Measurements from ENCODE around the gene ROBO1. TPM values are rescaled to one million over a fixed set of nuclear protein-coding genes. Genes with fewer than 3 reads are reported as not detected.

Gene ROBO1
- total RNA-seq, 2 donors from 2014 or later = 13.6 to 18.7 TPM

GRCh38 chr3:79160421-79160820, 607.4 kb downstream of the ROBO1 start:
- intact Hi-C loops (cut with DNase I) = no loop called here
- DNase-seq (no peak), ATAC-seq (no peak)

DNA sequence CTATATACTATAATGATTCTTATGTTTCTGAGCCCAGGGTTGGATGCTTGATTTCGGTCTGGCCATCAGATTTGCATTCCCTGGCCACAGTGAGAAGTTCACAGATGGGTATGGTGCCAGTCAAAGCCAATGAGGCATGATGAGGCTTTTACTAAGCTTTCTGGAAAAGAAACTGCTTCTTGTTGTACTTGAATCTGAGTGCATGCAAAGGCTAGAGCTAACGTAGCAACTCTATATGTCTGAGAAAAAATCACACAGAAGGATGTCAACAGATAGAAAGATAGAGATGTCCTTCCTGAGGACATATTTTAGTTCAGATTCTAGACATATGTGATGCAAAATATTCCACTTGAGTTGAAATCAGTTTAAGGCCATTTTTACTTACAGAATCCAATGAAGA, 608.1 kb downstream of the ROBO1 start:
- intact Hi-C loops (cut with DNase I) = no loop called here
- DNase-seq = no peak
- no peak for ATAC-seq

- DNase-seq (no peak), ATAC-seq (no peak)
- intact Hi-C loops (cut with DNase I) = no loop called here
These were observed 610.6 kb downstream of the ROBO1 start for GRCh38 chr3:79157191-79157590.

- DNase-seq (no peak), ATAC-seq (no peak)
- intact Hi-C loops (cut with DNase I) = no loop called here
These were observed 612.9 kb downstream of the ROBO1 start for GRCh38 chr3:79154865-79155264.

DNA sequence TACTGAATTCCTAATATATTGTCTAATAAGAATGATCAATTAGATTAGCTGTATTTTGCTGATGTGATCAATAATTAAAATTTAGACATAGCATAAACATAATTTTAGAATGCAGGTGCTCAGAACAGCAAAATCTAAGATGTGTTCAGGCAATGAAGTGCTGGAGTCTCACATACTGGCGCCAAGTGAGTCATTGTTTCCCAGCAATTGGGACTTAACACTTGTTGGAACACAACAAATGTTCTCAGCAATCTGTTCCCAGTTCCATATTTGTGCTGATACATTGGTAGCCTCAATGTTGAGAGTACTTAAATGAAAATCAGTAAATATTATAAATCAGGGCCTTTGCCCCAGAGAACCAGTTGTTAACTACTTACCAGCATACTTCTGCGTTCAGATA, 619.0 kb downstream of the ROBO1 start:
- no peak for ATAC-seq
- intact Hi-C loops (cut with DNase I) = no loop called here
- DNase-seq = no peak

DNA sequence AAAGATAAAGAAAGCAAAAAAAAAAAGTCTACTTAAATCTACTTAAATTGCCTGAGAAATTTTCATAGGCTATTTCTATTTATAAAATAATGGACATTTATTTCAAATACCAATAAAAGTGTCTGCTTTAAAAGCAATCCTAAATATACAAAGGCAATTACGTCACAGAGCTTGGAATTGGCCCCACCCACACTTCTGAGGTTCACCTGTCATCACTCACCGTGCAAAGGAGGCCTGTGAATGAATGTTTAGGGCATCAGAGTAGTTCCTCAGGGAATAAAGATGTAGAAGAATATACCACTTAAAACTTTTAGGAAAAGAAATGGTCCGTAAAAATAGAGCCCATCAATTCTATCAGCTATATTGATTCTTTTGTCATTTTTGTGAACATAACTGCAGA, 621.8 kb downstream of the ROBO1 start:
- no peak for ATAC-seq
- DNase-seq = no peak
- intact Hi-C loops (cut with DNase I) = no loop called here

GRCh38 chr3:79140708-79141107, 627.1 kb downstream of the ROBO1 start:
- DNase-seq (no peak), ATAC-seq (no peak)
- intact Hi-C loops (cut with DNase I) = no loop called here

GRCh38 chr3:79139395-79140068, 628.3 kb downstream of the ROBO1 start:
- DNase-seq (no peak), ATAC-seq (no peak)
- intact Hi-C loops (cut with DNase I) = no loop called here

- DNase-seq (no peak), ATAC-seq (no peak)
- intact Hi-C loops (cut with DNase I) = no loop called here
These were observed 642.3 kb downstream of the ROBO1 start for GRCh38 chr3:79125313-79125984.

GRCh38 chr3:79115458-79115857, 652.3 kb downstream of the ROBO1 start:
- intact Hi-C loops (cut with DNase I) = no loop called here
- ATAC-seq (no peak), DNase-seq (no peak)

DNA sequence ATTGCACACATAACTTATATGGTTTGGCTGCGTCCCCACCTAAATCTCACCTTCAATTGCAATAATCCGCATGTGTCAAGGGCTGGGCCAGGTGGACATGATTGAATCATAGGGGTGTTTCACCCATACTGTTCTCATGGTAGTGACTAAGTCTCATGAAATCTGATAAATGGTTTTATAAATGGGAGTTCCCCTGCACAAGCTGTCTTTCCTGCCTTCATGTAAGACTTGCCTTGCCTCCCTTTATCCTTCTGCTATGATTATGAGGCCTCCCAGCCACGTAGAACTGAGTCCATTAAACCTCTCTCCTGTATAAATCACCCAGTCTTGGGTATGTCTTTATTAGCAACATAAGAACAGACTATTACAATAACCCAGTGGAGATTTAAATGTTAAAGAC, 653.9 kb downstream of the ROBO1 start:
- no peak for DNase-seq
- ATAC-seq = no peak
- intact Hi-C loops (cut with DNase I) = no loop called here

GRCh38 chr3:79111375-79112052, 656.3 kb downstream of the ROBO1 start:
- DNase-seq = no peak
- intact Hi-C loops (cut with DNase I) = no loop called here
- no peak for ATAC-seq

DNA sequence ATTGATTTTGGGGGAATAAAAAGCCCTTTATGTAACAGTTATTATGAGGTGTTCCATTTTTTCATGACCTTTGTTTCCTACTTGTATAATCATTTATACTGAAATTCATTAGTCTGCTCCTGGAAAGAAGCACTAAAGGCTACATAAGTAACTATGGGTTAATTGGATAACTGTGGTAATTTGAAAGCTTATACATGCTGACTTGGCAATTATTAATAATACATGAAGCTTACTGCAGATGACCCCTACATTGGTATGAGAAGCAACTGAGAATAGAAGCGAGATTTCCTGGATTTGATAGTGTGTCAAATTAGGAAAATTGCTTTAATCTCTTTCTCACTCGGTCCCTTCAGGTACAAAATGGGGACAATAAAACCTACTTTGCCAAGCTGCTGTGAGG, 658.0 kb downstream of the ROBO1 start:
- DNase-seq (no peak), ATAC-seq (no peak)
- intact Hi-C loops (cut with DNase I) = no loop called here

DNA sequence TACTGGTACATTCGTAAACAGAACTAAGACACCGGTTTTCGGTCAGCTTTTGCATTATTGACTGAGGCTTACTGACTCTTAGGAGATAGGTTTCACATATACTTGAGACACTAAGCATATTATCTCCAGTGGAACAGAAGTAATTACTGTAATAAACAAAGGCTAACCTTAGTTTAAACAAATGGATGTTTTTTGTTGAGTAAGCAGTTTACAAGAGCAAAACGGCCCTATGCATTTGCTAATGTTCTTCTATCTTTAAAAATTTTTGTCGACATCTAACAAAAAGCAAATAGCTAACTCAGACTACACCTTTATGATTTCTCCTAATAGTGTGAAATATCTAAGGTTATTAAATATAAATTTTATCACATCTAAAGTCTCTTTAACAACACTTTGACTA, 664.5 kb downstream of the ROBO1 start:
- intact Hi-C loops (cut with DNase I) = no loop called here
- ATAC-seq (no peak), DNase-seq (no peak)

DNA sequence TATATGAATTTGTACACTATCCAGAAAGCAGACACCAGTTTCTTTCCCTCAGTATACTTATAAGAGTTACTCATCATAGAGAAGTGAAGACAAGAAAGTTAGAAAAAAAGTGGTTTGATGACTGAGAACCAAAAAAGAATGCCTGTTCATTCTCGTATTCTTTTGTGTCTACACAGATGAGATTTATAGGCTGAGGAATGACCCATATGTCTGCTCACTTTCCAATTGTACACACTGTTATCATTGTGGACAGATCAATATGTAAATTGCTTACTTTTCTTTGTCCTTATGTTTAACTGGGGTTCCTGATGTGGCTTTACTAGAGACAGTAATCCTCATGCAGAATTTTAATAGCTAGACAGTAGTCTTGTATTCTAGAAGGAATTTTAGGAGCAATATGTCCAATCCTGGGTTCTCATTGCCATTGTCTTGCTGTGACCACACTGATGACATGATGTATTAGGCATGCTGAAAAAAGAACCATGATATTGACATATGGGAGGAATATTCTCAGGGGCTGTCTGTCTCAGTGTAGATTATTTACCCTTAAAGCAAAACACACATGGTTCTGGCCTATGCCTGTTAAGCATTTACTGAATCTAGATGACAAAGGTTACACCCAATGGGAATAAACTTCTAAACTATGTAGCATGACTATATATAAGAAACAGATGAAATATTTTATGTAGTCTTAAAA, 669.7 kb downstream of the ROBO1 start:
- ATAC-seq (no peak), DNase-seq (no peak)
- intact Hi-C loops (cut with DNase I) = no loop called here

- ATAC-seq (no peak), DNase-seq (no peak)
- intact Hi-C loops (cut with DNase I) = no loop called here
These were observed 673.1 kb downstream of the ROBO1 start for GRCh38 chr3:79094654-79095053.

DNA sequence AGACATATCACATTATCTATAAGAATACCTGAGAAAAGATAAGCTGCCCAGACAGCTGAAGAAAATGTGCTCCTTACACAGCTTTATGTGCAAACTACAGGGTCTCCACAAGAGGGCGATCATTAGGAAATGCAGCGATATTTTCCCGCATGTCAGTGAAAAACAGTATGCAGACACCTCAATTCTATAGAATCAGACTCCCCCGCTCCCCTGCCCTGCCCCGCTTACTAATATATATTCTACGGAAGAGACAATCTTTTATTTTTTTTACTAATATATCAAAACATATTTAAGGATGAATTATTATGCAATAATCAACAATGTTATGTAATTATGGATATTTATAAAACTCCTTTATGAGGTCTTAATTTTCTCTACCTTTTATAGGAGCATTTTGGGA, 681.3 kb downstream of the ROBO1 start:
- ATAC-seq = peak in 1 of 2 donors; percentile 19

DNA sequence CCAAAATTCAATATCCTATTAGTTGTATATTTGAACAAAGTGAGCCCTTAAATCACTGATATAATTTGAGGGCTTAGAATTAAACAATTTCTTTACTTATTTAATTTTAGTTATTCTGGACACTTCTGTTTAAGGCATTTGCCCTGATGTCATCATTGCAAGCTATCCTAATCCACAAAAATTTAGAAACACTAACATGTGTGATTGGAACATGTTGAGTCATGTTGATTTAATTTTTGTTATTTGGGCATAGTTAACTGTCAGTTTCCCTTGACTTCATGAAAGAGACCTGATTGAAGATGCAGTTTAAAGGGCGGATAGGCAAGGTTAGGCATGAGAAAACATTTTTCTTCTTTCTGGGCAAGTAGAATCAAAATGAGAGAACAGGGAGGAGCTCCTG, 682.6 kb downstream of the ROBO1 start:
- intact Hi-C loops (cut with DNase I) = loop anchor here (5.0 to 10.0 kb wide), 3 partner anchors 270 to 420 kb away; no protein-coding TSS in a partner anchor

More for the DNA sequence above, 681.3 kb downstream of the ROBO1 start:
- peak; percentile 22 for DNase-seq
- intact Hi-C loops (cut with DNase I) = loop anchor here (2.0 to 10.0 kb wide), 4 partner anchors 268 to 418 kb away; no protein-coding TSS in a partner anchor

DNA sequence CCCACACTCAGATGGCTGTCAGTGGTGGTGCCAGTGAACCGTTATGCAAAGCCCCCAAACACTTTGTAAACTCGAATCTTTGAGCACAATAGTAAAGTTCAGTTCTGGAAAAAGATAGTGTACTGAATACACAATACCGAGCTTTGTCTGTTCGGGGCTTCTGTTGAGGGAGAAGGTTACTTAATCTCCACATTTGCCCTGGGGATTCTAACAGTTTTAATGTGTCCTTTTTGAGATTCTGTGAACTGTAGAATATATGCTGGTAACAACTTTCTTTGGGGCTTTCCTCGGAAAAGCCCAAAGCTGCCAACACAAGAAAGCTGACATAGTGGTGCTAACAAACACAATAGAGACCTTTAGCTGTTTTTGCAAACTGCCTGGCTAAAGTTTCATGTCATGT, 686.5 kb downstream of the ROBO1 start:
- intact Hi-C loops (cut with DNase I) = loop anchor here in 1 of 2 donors (10.0 kb wide), 2 partner anchors 273 to 423 kb away; no protein-coding TSS in a partner anchor
- DNase-seq (no peak), ATAC-seq (no peak)

More for the DNA sequence above, 682.6 kb downstream of the ROBO1 start:
- ATAC-seq (no peak), DNase-seq (no peak)

- DNase-seq (no peak), ATAC-seq (no peak)
- intact Hi-C loops (cut with DNase I) = no loop called here
These were observed 693.2 kb downstream of the ROBO1 start for GRCh38 chr3:79074558-79074957.
